H1 (cell line): ENCODE measurements around the gene BABAM2. TPM values are rescaled to one million over a fixed set of nuclear protein-coding genes. Genes with fewer than 3 reads are reported as not detected.

Experiments used
- BRCA1 ChIP-seq: IDR thresholded peaks from 2 replicates; pipeline ENCODE4 v1.6.1; 2012; ENCODE audit warnings: low read depth, low read length, improper control_type of control experiment
- CREB1 ChIP-seq: IDR thresholded peaks from 2 replicates; pipeline ENCODE4 v1.6.1; 2012; ENCODE audit warnings: inconsistent platforms
- GABPA ChIP-seq: IDR thresholded peaks from 2 replicates; pipeline ENCODE4 v1.6.1; 2011; ENCODE audit warnings: mild to moderate bottlenecking, low read length, moderate library complexity, borderline replicate concordance; ENCODE audit not compliant: insufficient read depth
- POLR2A ChIP-seq, 2 experiments: IDR thresholded peaks; 1 replicate in 1 of 2; 2 replicates in 1 of 2; pipeline ENCODE4 v1.6.1; 2011; ENCODE audit warnings: low read depth in 2 of 2, low read length in 2 of 2, mild to moderate bottlenecking in 2 of 2; ENCODE audit errors: control extremely low read depth in 1 of 2
- SP2 ChIP-seq: IDR thresholded peaks from 2 replicates; pipeline ENCODE4 v1.6.1; 2012; ENCODE audit warnings: mild to moderate bottlenecking, low read length, inconsistent platforms
- SRF ChIP-seq: IDR thresholded peaks from 2 replicates; pipeline ENCODE4 v1.6.1; 2011; ENCODE audit warnings: mild to moderate bottlenecking, low read depth, low read length, moderate library complexity
- TBP ChIP-seq: IDR thresholded peaks from 2 replicates; pipeline ENCODE4 v1.6.1; 2011; ENCODE audit warnings: low read depth, low read length, improper control_type of control experiment
- TCF12 ChIP-seq: IDR thresholded peaks from 2 replicates; pipeline ENCODE4 v1.6.1; 2011; ENCODE audit warnings: low read depth, mild to moderate bottlenecking, low read length
- polyA plus RNA-seq, 7 experiments: library from polyadenylated mRNA; depleted of rRNA in 3 of 7; stranded (reverse) in 5 of 7; unstranded in 2 of 7; fragments of >200 nt in 5 of 7; fragments of 200-250 nt in 2 of 7; gene quantifications; 1 replicate in 5 of 7; 2 replicates in 1 of 7; 4 replicates in 1 of 7; pipeline versions ENCODE4 v1.2.1 to v1.2.3, GENCODE V29; 2011 to 2013; ENCODE audit warnings: missing spikeins in 2 of 7, mixed read lengths in 2 of 7
- total RNA-seq: library from RNA; stranded (reverse); fragmentation: NEBNext Ultra II Directional; extraction: Animal tissue kit (Norgen Biotek cat#: 25700); gene quantifications from 2 replicates; pipeline ENCODE4 v1.2.1, GENCODE V29; 2021
- TF ChIP-seq, protein P1 (sequence below): fragments of 300-600 bp; sonication (generic); IDR thresholded peaks from 2 replicates; pipeline ENCODE4 v1.7.1; 2012; ENCODE audit warnings: low read length, moderate library complexity, mild to moderate bottlenecking, inconsistent platforms; ENCODE audit not compliant: insufficient replicate concordance

Gene BABAM2
- total and polyA plus RNA-seq, 2 of the 8 experiments (the other 6 are each of a cell fraction or from before 2014, with no cell fraction given), result 15.8 to 20.9 TPM

DNA sequence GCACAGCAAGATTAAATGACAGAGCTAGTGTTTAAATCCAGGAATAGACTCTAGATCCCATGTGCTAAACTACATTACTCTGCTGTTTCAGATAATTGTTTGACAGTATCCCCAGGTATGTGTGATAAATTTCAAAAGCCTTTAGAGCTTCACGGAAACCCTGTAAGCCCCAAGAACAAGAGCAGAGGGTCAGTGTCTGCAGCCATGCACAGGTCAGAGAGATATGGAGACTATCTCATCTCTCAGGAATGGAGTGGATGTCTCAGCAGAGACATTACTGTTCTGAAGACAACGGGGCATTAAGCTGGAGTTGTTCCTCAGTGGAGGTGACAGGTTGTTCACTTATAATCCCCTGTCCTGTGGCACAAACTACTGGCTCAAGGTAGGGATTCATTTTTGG is 363.0 kb downstream of the BABAM2 start (continued):
- TF ChIP-seq, protein P1, sequence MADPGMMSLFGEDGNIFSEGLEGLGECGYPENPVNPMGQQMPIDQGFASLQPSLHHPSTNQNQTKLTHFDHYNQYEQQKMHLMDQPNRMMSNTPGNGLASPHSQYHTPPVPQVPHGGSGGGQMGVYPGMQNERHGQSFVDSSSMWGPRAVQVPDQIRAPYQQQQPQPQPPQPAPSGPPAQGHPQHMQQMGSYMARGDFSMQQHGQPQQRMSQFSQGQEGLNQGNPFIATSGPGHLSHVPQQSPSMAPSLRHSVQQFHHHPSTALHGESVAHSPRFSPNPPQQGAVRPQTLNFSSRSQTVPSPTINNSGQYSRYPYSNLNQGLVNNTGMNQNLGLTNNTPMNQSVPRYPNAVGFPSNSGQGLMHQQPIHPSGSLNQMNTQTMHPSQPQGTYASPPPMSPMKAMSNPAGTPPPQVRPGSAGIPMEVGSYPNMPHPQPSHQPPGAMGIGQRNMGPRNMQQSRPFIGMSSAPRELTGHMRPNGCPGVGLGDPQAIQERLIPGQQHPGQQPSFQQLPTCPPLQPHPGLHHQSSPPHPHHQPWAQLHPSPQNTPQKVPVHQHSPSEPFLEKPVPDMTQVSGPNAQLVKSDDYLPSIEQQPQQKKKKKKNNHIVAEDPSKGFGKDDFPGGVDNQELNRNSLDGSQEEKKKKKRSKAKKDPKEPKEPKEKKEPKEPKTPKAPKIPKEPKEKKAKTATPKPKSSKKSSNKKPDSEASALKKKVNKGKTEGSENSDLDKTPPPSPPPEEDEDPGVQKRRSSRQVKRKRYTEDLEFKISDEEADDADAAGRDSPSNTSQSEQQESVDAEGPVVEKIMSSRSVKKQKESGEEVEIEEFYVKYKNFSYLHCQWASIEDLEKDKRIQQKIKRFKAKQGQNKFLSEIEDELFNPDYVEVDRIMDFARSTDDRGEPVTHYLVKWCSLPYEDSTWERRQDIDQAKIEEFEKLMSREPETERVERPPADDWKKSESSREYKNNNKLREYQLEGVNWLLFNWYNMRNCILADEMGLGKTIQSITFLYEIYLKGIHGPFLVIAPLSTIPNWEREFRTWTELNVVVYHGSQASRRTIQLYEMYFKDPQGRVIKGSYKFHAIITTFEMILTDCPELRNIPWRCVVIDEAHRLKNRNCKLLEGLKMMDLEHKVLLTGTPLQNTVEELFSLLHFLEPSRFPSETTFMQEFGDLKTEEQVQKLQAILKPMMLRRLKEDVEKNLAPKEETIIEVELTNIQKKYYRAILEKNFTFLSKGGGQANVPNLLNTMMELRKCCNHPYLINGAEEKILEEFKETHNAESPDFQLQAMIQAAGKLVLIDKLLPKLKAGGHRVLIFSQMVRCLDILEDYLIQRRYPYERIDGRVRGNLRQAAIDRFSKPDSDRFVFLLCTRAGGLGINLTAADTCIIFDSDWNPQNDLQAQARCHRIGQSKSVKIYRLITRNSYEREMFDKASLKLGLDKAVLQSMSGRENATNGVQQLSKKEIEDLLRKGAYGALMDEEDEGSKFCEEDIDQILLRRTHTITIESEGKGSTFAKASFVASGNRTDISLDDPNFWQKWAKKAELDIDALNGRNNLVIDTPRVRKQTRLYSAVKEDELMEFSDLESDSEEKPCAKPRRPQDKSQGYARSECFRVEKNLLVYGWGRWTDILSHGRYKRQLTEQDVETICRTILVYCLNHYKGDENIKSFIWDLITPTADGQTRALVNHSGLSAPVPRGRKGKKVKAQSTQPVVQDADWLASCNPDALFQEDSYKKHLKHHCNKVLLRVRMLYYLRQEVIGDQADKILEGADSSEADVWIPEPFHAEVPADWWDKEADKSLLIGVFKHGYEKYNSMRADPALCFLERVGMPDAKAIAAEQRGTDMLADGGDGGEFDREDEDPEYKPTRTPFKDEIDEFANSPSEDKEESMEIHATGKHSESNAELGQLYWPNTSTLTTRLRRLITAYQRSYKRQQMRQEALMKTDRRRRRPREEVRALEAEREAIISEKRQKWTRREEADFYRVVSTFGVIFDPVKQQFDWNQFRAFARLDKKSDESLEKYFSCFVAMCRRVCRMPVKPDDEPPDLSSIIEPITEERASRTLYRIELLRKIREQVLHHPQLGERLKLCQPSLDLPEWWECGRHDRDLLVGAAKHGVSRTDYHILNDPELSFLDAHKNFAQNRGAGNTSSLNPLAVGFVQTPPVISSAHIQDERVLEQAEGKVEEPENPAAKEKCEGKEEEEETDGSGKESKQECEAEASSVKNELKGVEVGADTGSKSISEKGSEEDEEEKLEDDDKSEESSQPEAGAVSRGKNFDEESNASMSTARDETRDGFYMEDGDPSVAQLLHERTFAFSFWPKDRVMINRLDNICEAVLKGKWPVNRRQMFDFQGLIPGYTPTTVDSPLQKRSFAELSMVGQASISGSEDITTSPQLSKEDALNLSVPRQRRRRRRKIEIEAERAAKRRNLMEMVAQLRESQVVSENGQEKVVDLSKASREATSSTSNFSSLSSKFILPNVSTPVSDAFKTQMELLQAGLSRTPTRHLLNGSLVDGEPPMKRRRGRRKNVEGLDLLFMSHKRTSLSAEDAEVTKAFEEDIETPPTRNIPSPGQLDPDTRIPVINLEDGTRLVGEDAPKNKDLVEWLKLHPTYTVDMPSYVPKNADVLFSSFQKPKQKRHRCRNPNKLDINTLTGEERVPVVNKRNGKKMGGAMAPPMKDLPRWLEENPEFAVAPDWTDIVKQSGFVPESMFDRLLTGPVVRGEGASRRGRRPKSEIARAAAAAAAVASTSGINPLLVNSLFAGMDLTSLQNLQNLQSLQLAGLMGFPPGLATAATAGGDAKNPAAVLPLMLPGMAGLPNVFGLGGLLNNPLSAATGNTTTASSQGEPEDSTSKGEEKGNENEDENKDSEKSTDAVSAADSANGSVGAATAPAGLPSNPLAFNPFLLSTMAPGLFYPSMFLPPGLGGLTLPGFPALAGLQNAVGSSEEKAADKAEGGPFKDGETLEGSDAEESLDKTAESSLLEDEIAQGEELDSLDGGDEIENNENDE, result no peak
- TF ChIP-seq CREB1 (no peak), SRF (no peak), SP2 (no peak), TBP (no peak), TCF12 (no peak), GABPA (no peak), BRCA1 (no peak), POLR2A (IDR thresholded peaks at IDR 0.05; ENCODE audit: control extremely low read depth in 1 of 2, low read depth in 2 of 2, low read length in 2 of 2) (no peak)
